Activated T-cell treated with anti-CD3 and anti-CD28 coated beads for 4 hours (primary cell): ENCODE results near the gene ABCB6.
"Not testable (repeated sequence)": the region's sequence is repeated elsewhere in the genome, so short reads cannot be mapped to it uniquely, and the experiment has no call there.

Experiments
- DNase-seq: peaks from one replicate; pipeline ENCODE4 v3.0.0-alpha.2; 2020

Gene ABCB6

DNA sequence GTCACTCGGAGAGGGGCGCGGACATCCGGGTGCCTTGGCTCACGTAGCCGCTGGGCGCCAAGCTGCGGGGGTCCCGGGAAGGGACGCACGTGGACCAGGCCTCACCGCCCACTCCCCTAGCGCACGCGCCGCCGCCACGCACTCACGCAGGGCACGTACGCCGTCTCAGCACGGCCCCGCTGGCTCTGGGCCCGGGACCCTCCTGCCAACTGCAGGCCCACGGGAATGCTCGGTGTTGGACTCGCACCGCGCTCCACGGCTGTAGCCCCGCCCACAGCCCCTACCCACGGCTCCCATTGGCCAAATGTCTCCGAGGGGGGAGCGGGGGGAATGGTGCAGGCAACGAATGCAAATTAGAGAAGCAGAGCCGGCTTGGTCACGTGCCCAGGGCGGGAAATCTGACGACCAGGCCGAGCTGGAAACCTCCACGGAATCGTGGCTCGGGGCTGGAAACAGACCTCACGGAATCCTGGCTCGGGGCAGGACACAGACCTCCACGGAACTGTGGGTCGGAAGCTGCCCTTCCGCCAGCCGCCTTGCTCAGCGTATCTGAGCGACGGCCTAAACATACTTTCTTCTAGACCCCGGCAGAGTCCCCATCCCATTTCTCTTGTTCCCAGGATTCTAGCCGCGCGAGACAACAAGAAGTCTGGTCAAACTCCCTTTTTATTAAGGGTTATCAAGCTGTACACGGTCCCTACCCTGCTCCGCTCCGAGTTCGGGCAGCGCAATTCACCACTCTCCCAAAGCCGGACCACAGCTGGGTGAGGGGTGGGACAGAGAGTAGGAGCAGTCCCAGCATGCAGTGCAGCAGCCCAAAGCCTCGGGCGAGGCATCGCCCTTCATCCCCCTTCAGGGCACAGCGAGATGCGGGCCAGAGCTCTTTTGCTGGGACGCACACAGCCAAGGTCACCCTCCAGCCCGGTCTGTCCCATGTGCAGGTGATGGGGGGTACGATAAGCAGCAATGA lies at the start of gene ABCB6:
Gene ABCB6 (minus strand): TSS at position 227 of the 970 bp plus-strand sequence. CDS start 285 bp downstream, outside the sequence.
- DNase-seq: peak; percentile 83

- no peak for DNase-seq
Measured at GRCh38 chr2:219268294-219268693, 49.5 kb upstream of the ABCB6 start.

GRCh38 chr2:219266886-219267285 lies 48.1 kb upstream of the ABCB6 start:
- no peak for DNase-seq

- no peak for DNase-seq
Measured at GRCh38 chr2:219266232-219266631, 47.5 kb upstream of the ABCB6 start.

DNA sequence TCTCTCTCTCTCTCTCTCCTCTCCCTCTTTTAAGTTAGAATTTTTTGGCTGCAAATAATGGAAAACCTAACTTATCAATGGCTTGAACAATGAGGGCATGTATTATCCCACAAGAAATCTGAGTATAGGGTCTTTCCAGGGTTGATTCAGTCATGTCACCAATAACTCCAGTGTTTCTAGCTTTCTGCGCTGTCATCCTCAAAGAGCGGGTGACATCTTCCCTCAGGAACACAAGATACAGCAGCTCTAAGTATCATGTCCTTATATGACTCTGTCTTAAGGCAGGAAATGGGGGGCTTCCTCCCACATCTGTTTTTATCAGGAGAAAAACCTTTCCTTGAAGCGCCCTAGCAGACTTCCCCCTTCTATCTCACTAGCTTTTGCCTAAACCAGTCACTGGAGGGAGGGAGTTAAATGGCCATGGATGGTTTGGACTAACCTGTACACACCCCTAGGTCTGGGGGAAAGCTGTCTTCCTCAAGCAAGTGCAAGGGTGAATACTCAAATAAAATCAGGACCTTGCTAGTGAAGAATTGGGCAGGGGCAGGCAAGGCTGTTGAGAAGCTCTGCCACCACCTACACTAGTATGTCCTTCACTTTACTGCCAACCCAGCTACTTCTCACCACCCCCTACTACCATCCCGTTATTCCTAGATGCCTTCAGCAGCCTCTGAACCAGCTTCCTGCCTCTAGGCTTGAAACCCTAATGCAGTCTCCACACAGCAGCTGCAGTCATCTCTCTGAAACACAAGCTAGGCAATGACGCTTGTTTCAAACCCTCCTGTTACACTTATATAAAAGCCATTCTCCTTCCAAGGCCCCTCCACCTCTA lies 42.5 kb upstream of the ABCB6 start:
- DNase-seq: no peak

GRCh38 chr2:219258942-219259341 lies 40.2 kb upstream of the ABCB6 start:
- not testable (repeated sequence) for DNase-seq

GRCh38 chr2:219254590-219255201 lies 35.9 kb upstream of the ABCB6 start:
- DNase-seq: peak; percentile 19

- DNase-seq: peak; percentile 90
Measured at GRCh38 chr2:219253753-219254589, 35.2 kb upstream of the ABCB6 start, which contains the start of gene TUBA4A. Gene TUBA4A, minus strand, starts transcription at chr2:219253918. Its CDS starts 60 bp downstream, at chr2:219253858.

DNA sequence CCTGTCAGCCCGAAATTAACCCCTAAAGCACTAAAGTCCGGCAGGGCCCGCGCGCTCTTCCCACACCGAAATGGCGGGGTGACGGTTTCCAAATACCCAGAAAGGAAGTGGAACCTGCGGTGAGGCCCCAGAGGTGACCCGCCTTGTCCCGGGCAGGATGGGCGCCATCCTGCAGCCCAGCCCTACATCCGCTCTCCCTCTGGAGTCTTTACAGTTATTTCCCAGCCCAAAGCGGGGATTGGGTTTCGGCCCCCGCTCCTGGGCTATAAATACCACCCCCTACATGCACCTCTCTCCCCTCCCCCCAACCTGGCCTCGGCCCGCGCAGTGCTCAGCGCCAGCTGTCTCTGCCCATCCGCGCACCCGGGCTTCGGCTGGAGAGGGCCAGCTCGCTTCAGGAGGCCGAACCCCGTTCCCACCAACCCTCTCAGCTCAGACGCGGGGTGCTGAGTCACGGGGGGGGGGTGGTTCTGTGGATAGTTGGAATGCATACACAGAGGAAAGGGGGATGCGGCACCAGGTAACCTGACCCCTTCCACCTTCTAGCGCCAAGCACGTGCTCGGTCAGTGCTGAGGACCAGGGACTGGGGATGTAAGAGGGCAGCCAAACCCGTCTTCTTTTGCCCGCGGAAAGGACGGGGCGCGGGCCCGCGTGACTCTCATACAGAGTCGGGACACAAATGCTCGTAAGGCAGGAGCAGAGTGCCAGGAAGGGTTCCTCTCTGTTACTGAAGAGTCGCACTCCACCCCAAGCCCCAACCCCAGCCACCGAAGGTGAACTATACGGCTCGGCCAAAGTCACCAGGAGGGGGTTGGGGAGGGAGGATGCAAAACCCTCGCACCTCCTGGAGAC lies 34.4 kb upstream of the ABCB6 start, which contains the start of gene TUBA4B:
Gene TUBA4B (plus strand): TSS at position 344 of the 853 bp plus-strand sequence. CDS start 165 bp downstream, at position 509.
- peak; percentile 27 for DNase-seq

GRCh38 chr2:219252570-219252899 lies 33.8 kb upstream of the ABCB6 start:
- peak; percentile 31 for DNase-seq

DNA sequence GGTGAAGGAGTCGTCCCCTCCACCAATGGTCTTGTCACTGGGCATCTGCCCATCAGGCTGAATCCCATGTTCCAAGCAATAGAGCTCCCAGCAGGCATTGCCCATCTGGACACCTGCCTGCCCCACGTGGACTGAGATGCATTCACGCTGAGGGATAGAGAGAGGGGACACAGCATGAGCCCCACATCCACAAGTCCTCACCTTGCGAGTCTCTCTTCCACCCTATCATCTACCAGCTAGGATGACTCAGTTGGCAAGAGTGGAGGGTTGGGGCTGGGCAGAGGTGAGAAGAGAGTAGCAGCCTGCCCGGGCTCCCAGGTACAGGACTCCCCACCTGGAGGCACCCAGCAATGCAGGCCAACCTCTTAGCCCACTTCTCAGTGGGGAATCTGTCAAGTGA lies 33.3 kb upstream of the ABCB6 start:
- DNase-seq: peak; percentile 18

DNA sequence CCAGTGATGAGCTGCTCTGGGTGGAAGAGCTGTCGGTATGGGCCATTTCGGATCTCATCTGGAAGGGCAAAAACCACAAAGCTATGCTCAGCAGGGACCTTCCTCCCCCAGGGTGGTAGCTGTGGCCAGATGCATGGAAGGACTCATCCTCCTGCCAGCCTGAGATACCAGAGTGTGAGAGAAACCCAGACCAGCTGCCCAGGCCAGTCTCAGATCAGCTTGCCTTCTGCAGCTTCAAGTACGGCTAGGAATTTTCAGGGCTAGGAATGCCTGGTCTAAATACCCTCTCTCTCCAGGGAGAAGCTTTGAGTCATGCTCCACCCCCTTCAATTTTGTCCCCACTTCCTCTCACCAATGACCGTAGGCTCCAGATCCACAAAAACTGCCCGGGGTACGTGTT lies 32.9 kb upstream of the ABCB6 start:
- no peak for DNase-seq

DNA sequence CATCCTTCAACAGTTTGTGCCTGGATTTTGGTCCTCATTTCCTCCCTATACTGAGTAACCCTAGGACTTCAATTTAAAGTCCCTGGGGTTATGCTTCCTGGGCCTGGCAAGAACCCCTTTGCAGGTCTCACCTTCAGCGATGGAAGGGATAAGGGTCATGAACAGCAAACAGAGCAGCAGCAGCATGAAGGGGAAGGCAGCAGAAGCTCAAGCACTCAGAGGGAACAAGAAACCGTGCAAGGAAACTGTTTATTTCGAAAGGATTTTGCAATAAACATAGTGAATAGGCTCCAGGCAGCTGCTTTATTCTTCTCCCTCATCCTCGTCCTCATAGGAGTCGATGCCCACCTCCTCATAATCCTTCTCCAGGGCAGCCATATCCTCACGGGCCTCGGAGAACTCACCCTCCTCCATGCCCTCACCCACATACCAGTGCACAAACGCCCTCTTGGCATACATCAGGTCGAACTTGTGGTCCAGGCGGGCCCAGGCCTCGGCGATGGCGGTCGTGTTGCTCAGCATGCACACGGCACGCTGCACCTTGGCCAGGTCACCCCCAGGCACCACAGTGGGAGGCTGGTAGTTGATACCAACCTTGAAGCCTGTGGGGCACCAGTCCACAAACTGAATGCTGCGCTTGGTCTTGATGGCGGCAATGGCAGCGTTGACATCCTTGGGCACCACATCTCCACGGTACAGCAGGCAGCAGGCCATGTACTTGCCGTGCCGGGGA lies 31.5 kb upstream of the ABCB6 start:
- DNase-seq: no peak

- no peak for DNase-seq
Measured at GRCh38 chr2:219249203-219249980, 30.6 kb upstream of the ABCB6 start.

GRCh38 chr2:219248845-219249202 lies 30.1 kb upstream of the ABCB6 start:
- no peak for DNase-seq

GRCh38 chr2:219247678-219248642 lies 29.2 kb upstream of the ABCB6 start:
- peak; percentile 54 for DNase-seq

DNA sequence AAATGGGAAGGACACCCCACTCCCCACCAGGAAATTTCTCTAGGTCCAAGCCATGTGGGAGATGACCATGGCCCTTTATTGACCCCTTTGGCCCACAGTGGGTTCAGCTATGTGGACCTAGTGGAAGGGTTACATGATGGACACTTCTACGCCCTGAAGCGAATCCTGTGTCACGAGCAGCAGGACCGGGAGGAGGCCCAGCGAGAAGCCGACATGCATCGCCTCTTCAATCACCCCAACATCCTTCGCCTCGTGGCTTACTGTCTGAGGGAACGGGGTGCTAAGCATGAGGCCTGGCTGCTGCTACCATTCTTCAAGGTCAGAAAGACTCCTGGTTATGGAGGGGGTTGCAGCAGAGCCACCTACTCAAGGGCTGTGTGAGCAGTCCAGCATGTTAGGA lies 27.8 kb upstream of the ABCB6 start:
- no peak for DNase-seq

DNA sequence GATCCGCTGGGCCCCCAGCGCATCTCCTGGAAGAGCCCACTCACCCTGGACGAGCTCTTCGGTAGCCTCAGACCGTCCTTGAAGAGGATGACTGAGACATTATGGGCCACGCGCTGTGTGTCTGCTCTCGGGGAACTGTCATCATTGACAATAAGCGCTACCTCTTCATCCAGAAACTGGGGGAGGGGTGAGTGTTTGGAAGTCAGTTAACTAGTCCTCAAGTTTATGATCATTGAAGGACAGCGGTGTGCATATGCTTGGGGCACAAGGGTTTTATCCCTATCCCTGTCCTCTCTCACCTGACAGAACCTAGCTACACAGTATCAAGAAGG lies 27.1 kb upstream of the ABCB6 start:
- DNase-seq: no peak
